GM12891 (cell line): ENCODE results near the gene SECISBP2L.

Source experiments
- PAX5 ChIP-seq: IDR thresholded peaks from 2 replicates; pipeline ENCODE4 v1.6.1; 2011; ENCODE audit warnings: low read length, moderate library complexity, mild to moderate bottlenecking; ENCODE audit not compliant: insufficient read depth, severe bottlenecking
- POLR2A ChIP-seq: IDR thresholded peaks from 2 replicates; pipeline ENCODE4 v1.6.1; 2011; ENCODE audit warnings: low read depth, low read length, control low read depth
- POLR2AphosphoS5 ChIP-seq: IDR thresholded peaks from 2 replicates; pipeline ENCODE4 v1.6.1; 2011; ENCODE audit warnings: low read depth, low read length, control low read depth
- POU2F2 ChIP-seq: IDR thresholded peaks from 2 replicates; pipeline ENCODE4 v1.6.1; 2011; ENCODE audit warnings: low read depth, mild to moderate bottlenecking, control low read depth, low read length, moderate library complexity
- SPI1 ChIP-seq: IDR thresholded peaks from 2 replicates; pipeline ENCODE4 v1.6.1; 2011; ENCODE audit warnings: low read depth, low read length, control low read depth
- TAF1 ChIP-seq: IDR thresholded peaks from 2 replicates; pipeline ENCODE4 v1.6.1; 2011; ENCODE audit warnings: low read depth, low read length, control low read depth

- TF ChIP-seq POLR2AphosphoS5 = peak; percentile 61
- TF ChIP-seq POLR2A = peak; percentile 61; the same call in 1 of the 2 replicates
- no peak; the same call in 1 of the 2 replicates for TF ChIP-seq TAF1
- no peak for TF ChIP-seq SPI1
- no peak for TF ChIP-seq PAX5
- peak; percentile 57; the same call in 1 of the 2 replicates for TF ChIP-seq POU2F2
Observed at GRCh38 chr15:49046220-49047102, at the start of gene SECISBP2L.
